Adrenal gland (tissue), 19 donors: ENCODE data around the gene ICAM2. TPM values are rescaled to one million over a fixed set of nuclear protein-coding genes. Genes with fewer than 3 reads are reported as not detected.

Source experiments
- DNase-seq, 7 donors: peaks; one replicate each; pipeline ENCODE4 v3.0.0-alpha.2; 2019 to 2020
- H3K27ac ChIP-seq, 5 donors: fragments of 200-600 bp; sonication (generic) in 4 of 5; 1 replicate in 3 of 5; 2 replicates in 2 of 5; pipeline versions ENCODE4 v1.5.1 to v1.8.0; 2016 to 2020; ENCODE audit warnings: mild to moderate bottlenecking in 1 of 5
- H3K27me3 ChIP-seq: fragments of 200-600 bp; 2 replicates; pipeline ENCODE4 v1.8.0; 2021
- H3K36me3 ChIP-seq, 2 donors: fragments of 200-600 bp; replicated peaks in 1 of 2; 1 replicate in 1 of 2; 2 replicates in 1 of 2; pipeline versions ENCODE4 v1.5.1 to v1.8.0; 2018 to 2022
- H3K4me1 ChIP-seq, 2 donors: fragments of 200-600 bp; replicated peaks in 1 of 2; 1 replicate in 1 of 2; 2 replicates in 1 of 2; pipeline versions ENCODE4 v1.5.1 to v1.8.0; 2018 to 2021
- H3K4me3 ChIP-seq, 4 donors: fragments of 200-600 bp; sonication (generic) in 3 of 4; one replicate each; pipeline ENCODE4 v1.5.1; 2016 to 2018
- H3K9me3 ChIP-seq, 3 donors: fragments of 200-600 bp; sonication (generic) in 1 of 3; replicated peaks in 1 of 3; 1 replicate in 2 of 3; 2 replicates in 1 of 3; pipeline versions ENCODE4 v1.5.1 to v1.8.0; 2016 to 2021
- POLR2A ChIP-seq, 2 donors: fragments of 450-650 bp; IDR thresholded peaks; one replicate each; pipeline ENCODE4 v1.6.1; 2017; ENCODE audit warnings: antibody characterized with exemption in 2 of 2, mild to moderate bottlenecking in 2 of 2, moderate library complexity in 1 of 2
- WGBS, 4 donors: extraction: QIAGEN DNeasy Blood & Tissue Kit in 2 of 4; methylation state at CpG; one replicate each; pipeline versions ENCODE4 v1.1.5 to v1.1.7; 2013 to 2017; 5-methylcytosine and 5-hydroxymethylcytosine counted together
- intact Hi-C, 2 donors: fragments of 100-400 bp; cut with DNase I; formaldehyde crosslinking; loops; one replicate each; pipeline versions ENCODE4 v1.14.1 to v1.15.0; 2022 to 2023
- long read RNA-seq, 10 donors: library from polyadenylated mRNA in 3 of 10; unstranded in 2 of 10; stranded (forward) in 1 of 10; transcript quantifications; one replicate each; pipeline ENCODE4 v2.0.0 and lab custom pipeline, GENCODE V29; 2021 to 2026
- polyA plus RNA-seq, 3 donors: library from polyadenylated mRNA; stranded (reverse); fragments of 200-250 nt in 2 of 3; fragments of 350-450 nt in 1 of 3; fragmentation: Illumina TruSeq in 1 of 3; extraction: RNeasy Lipid Tissue Mini Kit (QIAGEN cat#74804) in 1 of 3; gene quantifications; one replicate each; pipeline ENCODE4 v1.2.3, GENCODE V29; 2013 to 2014
- total RNA-seq, 9 donors: library from RNA; depleted of rRNA in 4 of 9; stranded (reverse); fragments of >200 nt in 4 of 9; fragments of 120-200 nt in 1 of 9; fragmentation: NEBNext Ultra II Directional in 1 of 9; extraction: Animal tissue kit (Norgen Biotek cat#: 25700) in 1 of 9; gene quantifications; one replicate each; pipeline versions ENCODE4 v1.1.0 to v1.2.4, GENCODE V29; 2013 to 2023
- TF ChIP-seq, protein P1 (sequence below), 6 experiments: fragments of 450-650 bp in 4 of 6; fragments of 200-600 bp in 2 of 6; sonication (generic) in 1 of 6; IDR thresholded peaks; 1 replicate in 5 of 6; 2 replicates in 1 of 6; pipeline versions ENCODE4 v1.5.1 to v1.8.0; 2016 to 2021; ENCODE audit warnings: antibody characterized with exemption in 6 of 6, mild to moderate bottlenecking in 2 of 6, moderate library complexity in 1 of 6
- donor health status: healthy with polysubstance abuse.
- donor health status: Bipolar disorder and iron deficiency.
- donor health status: DM: yes; HTN: yes; CAD: no.
- donor health status: DM: no; HTN: no; CAD: no.
- donor health status: DM: no; HTN: no; CAD: no.
- donor health status: DM: yes; HTN: yes; CAD: no.

Gene ICAM2
- total RNA-seq: 10 to 100 TPM; 16.6 to 42.2 (median 18.7) TPM
- polyA plus RNA-seq: 10 to 100 TPM in 2 of 3 donors, 1 to 10 TPM in 1; 9.6 to 40.5 (median 35.0) TPM
- long read RNA-seq, donor 1, partial matches to known transcripts: 0 of 7 reads
- long read RNA-seq, donor 1, other reads (novel, unspliced or antisense): 0 of 7 reads
- long read RNA-seq, donor 2, partial matches to known transcripts: 0 of 3 reads
- long read RNA-seq, donor 2, other reads (novel, unspliced or antisense): 0 of 3 reads
- long read RNA-seq, donor 3, transcript ICAM2-203 (4 exons, 1,221 nt): major isoform, 10 of 12 reads
- long read RNA-seq, donor 3, partial matches to known transcripts: 0 of 12 reads
- long read RNA-seq, donor 3, other reads (novel, unspliced or antisense): 0 of 12 reads
- long read RNA-seq, donor 4, transcript ICAM2-208 (5 exons, 1,103 nt): minor isoform, 7 of 16 reads
- long read RNA-seq, donor 4, transcript ICAM2-203 (4 exons, 1,221 nt): major isoform, 9 of 16 reads
- long read RNA-seq, donor 4, partial matches to known transcripts: 0 of 16 reads
- long read RNA-seq, donor 4, other reads (novel, unspliced or antisense): 0 of 16 reads
- long read RNA-seq, donor 5, transcript ICAM2-203 (4 exons, 1,221 nt): major isoform, 16 of 25 reads
- long read RNA-seq, donor 5, transcript ICAM2-208 (5 exons, 1,103 nt): minor isoform, 7 of 25 reads
- long read RNA-seq, donor 5, partial matches to known transcripts: 1 of 25 reads
- long read RNA-seq, donor 5, other reads (novel, unspliced or antisense): 1 of 25 reads
- long read RNA-seq, donor 6, transcript ICAM2-208 (5 exons, 1,103 nt): major isoform, 5 of 10 reads
- long read RNA-seq, donor 6, partial matches to known transcripts: 1 of 10 reads
- long read RNA-seq, donor 6, other reads (novel, unspliced or antisense): 0 of 10 reads
- long read RNA-seq, donor 7, partial matches to known transcripts: 0 of 3 reads
- long read RNA-seq, donor 7, other reads (novel, unspliced or antisense): 0 of 3 reads
- long read RNA-seq, donor 8, transcript ICAM2-203 (4 exons, 1,221 nt): major isoform, 7 of 9 reads
- long read RNA-seq, donor 8, partial matches to known transcripts: 0 of 9 reads
- long read RNA-seq, donor 8, other reads (novel, unspliced or antisense): 0 of 9 reads
- long read RNA-seq, donor 9, partial matches to known transcripts: 0 of 4 reads
- long read RNA-seq, donor 9, other reads (novel, unspliced or antisense): 0 of 4 reads
- long read RNA-seq, donor 10, partial matches to known transcripts: 0 of 3 reads
- long read RNA-seq, donor 10, other reads (novel, unspliced or antisense): 0 of 3 reads

DNA sequence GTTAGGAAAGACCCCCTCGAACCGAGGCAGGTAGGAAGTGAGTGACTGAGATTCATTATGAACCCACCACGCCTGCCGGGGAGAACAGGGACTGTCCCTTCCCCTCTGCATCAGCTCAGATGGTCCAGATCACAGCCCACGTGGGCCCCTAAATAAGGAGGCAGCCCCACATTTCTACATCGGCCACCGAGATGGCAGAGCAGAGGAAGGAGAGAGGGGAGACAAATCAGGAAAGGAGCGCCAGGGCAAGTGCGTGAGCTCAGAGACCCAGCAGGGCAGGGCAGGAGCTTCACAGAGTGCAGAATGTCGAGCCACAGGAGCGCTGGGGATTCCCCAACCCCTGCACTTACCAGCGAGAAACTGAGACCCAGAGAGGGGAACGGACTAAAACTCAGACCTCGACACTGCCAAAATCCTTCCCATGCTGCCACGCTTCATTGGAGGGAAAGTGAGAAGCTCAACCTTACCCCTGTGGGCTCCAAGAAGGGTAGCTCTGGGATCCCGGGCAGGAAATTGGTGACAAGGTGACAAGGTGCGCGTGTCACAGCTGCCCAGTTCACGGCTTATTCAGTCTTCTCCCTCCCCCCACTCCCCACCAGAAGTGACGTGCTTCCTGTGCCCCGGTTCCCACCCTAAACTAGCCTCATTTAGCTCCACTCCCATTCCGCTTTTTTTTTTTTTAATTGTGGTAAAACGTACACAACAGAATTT, at the start of gene ICAM2:
ICAM2 (minus strand) TSS at position 578 of the 711 bp plus-strand sequence. CDS start 13,942 bp downstream, outside the sequence.
- Histone ChIP-seq H3K9me3 (no peaks in the 10 kb centered on the region), H3K27me3 (no peaks in the 10 kb centered on the region), H3K27ac (peak within 1 kb of the TSS in 4 of 5 donors; percentile 32 to 80 (median 47)), H3K4me3 (peak within 1 kb of the TSS in 1 of 4 donors; percentile 35), H3K36me3 (no peaks in the 10 kb centered on the region), H3K4me1 (peaks cover 0 to 4% of the 10 kb centered on the region in 2 donors)
- TF ChIP-seq, protein P1, sequence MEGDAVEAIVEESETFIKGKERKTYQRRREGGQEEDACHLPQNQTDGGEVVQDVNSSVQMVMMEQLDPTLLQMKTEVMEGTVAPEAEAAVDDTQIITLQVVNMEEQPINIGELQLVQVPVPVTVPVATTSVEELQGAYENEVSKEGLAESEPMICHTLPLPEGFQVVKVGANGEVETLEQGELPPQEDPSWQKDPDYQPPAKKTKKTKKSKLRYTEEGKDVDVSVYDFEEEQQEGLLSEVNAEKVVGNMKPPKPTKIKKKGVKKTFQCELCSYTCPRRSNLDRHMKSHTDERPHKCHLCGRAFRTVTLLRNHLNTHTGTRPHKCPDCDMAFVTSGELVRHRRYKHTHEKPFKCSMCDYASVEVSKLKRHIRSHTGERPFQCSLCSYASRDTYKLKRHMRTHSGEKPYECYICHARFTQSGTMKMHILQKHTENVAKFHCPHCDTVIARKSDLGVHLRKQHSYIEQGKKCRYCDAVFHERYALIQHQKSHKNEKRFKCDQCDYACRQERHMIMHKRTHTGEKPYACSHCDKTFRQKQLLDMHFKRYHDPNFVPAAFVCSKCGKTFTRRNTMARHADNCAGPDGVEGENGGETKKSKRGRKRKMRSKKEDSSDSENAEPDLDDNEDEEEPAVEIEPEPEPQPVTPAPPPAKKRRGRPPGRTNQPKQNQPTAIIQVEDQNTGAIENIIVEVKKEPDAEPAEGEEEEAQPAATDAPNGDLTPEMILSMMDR (IDR thresholded peaks at IDR 0.05): peak in 1 of 6 experiments; percentile 7
- TF ChIP-seq POLR2A (IDR thresholded peaks at IDR 0.05): no peak
- WGBS, 4 donors: 51 to 61% (median 55%) methylated on average over 23 of the region's 23 CpGs
- intact Hi-C loops: loop anchor here in 1 of 2 donors (10.0 kb wide), 1 partner anchor 105 kb away; the partner anchor contains the start of genes CSHL1 and GH1
- peak; percentile 13 to 85 (median 52) for DNase-seq

DNA sequence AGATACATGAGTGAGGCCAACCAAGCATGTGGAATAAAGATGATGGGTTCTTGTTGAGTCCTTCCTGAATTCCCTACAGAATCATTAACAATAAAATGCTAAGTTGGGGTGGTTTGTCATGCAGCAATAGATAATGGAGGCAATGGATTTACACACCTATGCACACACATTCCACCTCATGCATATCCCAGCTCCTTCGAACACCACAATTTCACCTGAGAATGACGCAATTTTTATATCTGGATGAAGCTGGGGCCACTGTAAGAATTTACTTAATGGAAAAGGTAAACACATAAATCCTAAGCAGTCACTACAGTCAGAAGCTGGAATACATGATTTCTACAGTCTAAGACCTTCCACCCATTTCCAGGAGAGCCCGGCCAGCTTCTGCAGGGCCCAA, 49.8 kb upstream of the ICAM2 start:
- intact Hi-C loops: no loop called here
- no peak overlapping the region for H3K4me3 ChIP-seq
- TF ChIP-seq POLR2A (IDR thresholded peaks at IDR 0.05): no peak
- TF ChIP-seq, protein P1 (IDR thresholded peaks at IDR 0.05): no peak
- H3K36me3 ChIP-seq: peaks cover 0 to 91% of the 10 kb centered on the region in 2 donors
- H3K9me3 ChIP-seq: no peaks in the 10 kb centered on the region
- WGBS, 4 donors: 97 to 98% (median 98%) methylated on average over 3 of the region's 3 CpGs
- H3K27ac ChIP-seq: no peak overlapping the region
- no peaks in the 10 kb centered on the region for H3K27me3 ChIP-seq
- H3K4me1 ChIP-seq: peaks cover 0 to 7% of the 10 kb centered on the region in 2 donors
- no peak for DNase-seq

DNA sequence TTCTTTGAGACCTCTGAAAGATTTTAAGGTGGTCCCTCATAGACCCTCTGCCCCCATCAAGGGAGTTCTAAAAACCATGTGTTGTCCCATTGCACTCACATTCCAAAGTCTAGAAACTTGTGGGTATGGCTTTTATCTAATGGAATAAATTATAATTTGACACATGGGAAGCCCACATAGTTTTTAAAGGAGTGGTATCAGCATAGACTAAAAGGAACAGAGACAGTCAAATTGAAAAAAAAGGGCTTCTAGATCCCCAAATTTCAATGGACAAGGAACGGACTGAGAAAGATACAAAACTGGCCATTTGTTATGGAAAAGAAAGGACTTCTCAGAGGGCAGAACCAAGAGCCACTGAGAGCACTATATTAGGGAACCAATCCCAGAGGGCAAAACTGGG, 48.7 kb upstream of the ICAM2 start:
- peaks cover 0 to 12% of the 10 kb centered on the region in 2 donors for H3K4me1 ChIP-seq
- WGBS, 4 donors: 96 to 98% (median 97%) methylated on average over 1 of the region's 1 CpG
- H3K36me3 ChIP-seq: peaks cover 0 to 90% of the 10 kb centered on the region in 2 donors
- H3K27me3 ChIP-seq: no peaks in the 10 kb centered on the region
- no peaks in the 10 kb centered on the region for H3K9me3 ChIP-seq
- no peak overlapping the region for H3K4me3 ChIP-seq
- no peak overlapping the region for H3K27ac ChIP-seq
- DNase-seq: no peak
- no peak for TF ChIP-seq POLR2A (IDR thresholded peaks at IDR 0.05)
- TF ChIP-seq, protein P1 (IDR thresholded peaks at IDR 0.05): no peak
- intact Hi-C loops: loop anchor here in 1 of 2 donors (10.0 kb wide), 2 partner anchors 66 to 216 kb away; partner anchors contain the start of gene ERN1
